Small intestine (tissue), 16 donors: ENCODE results near the gene KTN1. TPM values are rescaled to one million over a fixed set of nuclear protein-coding genes. Genes with fewer than 3 reads are reported as not detected.

Experiments used
- DNase-seq, 2 donors: peaks; one replicate each; pipeline versions ENCODE4 v3.0.0 to v3.0.0-alpha.2; 2013
- FAIRE-seq: peaks from 2 replicates; lab custom pipeline; 2012; peaks lifted over from hg19 to GRCh38; lab: Jason Lieb, UNC
- H3K27ac ChIP-seq, 3 donors: one replicate each; pipeline ENCODE4 v1.5.1; 2013; ENCODE audit warnings: low read length in 2 of 3, mild to moderate bottlenecking in 2 of 3, control low read depth in 1 of 3, inconsistent platforms in 1 of 3, low read depth in 1 of 3, moderate library complexity in 1 of 3
- H3K27me3 ChIP-seq, 3 donors: one replicate each; pipeline ENCODE4 v1.6.1; 2013; ENCODE audit warnings: low read length in 3 of 3, inconsistent platforms in 1 of 3; ENCODE audit not compliant: control insufficient read depth in 3 of 3, insufficient read depth in 3 of 3
- H3K36me3 ChIP-seq, 3 donors: one replicate each; pipeline ENCODE4 v1.6.1; 2013; ENCODE audit warnings: low read length in 3 of 3, inconsistent platforms in 1 of 3, low read depth in 1 of 3, mild to moderate bottlenecking in 1 of 3, moderate library complexity in 1 of 3; ENCODE audit not compliant: control insufficient read depth in 3 of 3, insufficient read depth in 2 of 3
- H3K4me1 ChIP-seq, 3 donors: one replicate each; pipeline ENCODE4 v1.6.1; 2013; ENCODE audit warnings: low read length in 2 of 3, inconsistent platforms in 1 of 3, low read depth in 1 of 3, mild to moderate bottlenecking in 1 of 3, moderate library complexity in 1 of 3; ENCODE audit not compliant: control insufficient read depth in 3 of 3, insufficient read depth in 2 of 3
- H3K4me3 ChIP-seq, 3 donors: one replicate each; pipeline ENCODE4 v1.5.1; 2013; ENCODE audit warnings: low read length in 3 of 3, control low read depth in 1 of 3, inconsistent platforms in 1 of 3, low read depth in 1 of 3, mild to moderate bottlenecking in 1 of 3, moderate library complexity in 1 of 3
- H3K9me3 ChIP-seq, 2 donors: one replicate each; pipeline ENCODE4 v1.6.1; 2013; ENCODE audit warnings: low read depth in 1 of 2, low read length in 1 of 2; ENCODE audit not compliant: control insufficient read depth in 2 of 2, insufficient read depth in 1 of 2
- WGBS, 3 donors: extraction: QIAGEN DNeasy Blood & Tissue Kit; methylation state at CpG; one replicate each; pipeline ENCODE4 v1.1.7; 2013; 5-methylcytosine and 5-hydroxymethylcytosine counted together
- long read RNA-seq, 10 donors: transcript quantifications; one replicate each; lab custom pipeline, GENCODE V29; 2026
- polyA plus RNA-seq, 4 donors: library from polyadenylated mRNA; stranded (reverse) in 3 of 4; unstranded in 1 of 4; fragments of 200-250 nt in 3 of 4; fragments of 120-200 nt in 1 of 4; gene quantifications; one replicate each; pipeline versions ENCODE4 v1.2.1 to v1.2.3, GENCODE V29; 2013
- donor health status: healthy with polysubstance abuse.
- donor health status: control.
- donor health status: control.
- donor health status: Bipolar disorder and iron deficiency.
- donor health status: healthy.

KTN1 gene, protein sequence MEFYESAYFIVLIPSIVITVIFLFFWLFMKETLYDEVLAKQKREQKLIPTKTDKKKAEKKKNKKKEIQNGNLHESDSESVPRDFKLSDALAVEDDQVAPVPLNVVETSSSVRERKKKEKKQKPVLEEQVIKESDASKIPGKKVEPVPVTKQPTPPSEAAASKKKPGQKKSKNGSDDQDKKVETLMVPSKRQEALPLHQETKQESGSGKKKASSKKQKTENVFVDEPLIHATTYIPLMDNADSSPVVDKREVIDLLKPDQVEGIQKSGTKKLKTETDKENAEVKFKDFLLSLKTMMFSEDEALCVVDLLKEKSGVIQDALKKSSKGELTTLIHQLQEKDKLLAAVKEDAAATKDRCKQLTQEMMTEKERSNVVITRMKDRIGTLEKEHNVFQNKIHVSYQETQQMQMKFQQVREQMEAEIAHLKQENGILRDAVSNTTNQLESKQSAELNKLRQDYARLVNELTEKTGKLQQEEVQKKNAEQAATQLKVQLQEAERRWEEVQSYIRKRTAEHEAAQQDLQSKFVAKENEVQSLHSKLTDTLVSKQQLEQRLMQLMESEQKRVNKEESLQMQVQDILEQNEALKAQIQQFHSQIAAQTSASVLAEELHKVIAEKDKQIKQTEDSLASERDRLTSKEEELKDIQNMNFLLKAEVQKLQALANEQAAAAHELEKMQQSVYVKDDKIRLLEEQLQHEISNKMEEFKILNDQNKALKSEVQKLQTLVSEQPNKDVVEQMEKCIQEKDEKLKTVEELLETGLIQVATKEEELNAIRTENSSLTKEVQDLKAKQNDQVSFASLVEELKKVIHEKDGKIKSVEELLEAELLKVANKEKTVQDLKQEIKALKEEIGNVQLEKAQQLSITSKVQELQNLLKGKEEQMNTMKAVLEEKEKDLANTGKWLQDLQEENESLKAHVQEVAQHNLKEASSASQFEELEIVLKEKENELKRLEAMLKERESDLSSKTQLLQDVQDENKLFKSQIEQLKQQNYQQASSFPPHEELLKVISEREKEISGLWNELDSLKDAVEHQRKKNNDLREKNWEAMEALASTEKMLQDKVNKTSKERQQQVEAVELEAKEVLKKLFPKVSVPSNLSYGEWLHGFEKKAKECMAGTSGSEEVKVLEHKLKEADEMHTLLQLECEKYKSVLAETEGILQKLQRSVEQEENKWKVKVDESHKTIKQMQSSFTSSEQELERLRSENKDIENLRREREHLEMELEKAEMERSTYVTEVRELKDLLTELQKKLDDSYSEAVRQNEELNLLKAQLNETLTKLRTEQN (N-terminal part only)
- 100 to 1,000 TPM in 1 of 4 donors, 10 to 100 TPM in 3; 42.9 to 103 (median 67.8) TPM for polyA plus RNA-seq
- long read RNA-seq, donor 1: 0 reads
- long read RNA-seq, donor 2, partial matches to known transcripts: 15 of 15 reads
- long read RNA-seq, donor 2, other reads (novel, unspliced or antisense): 0 of 15 reads
- long read RNA-seq, donor 3, full-length matches to known transcripts: 1 of 31 reads
- long read RNA-seq, donor 3, partial matches to known transcripts: 30 of 31 reads
- long read RNA-seq, donor 3, other reads (novel, unspliced or antisense): 0 of 31 reads
- long read RNA-seq, donor 4: 0 reads
- long read RNA-seq, donor 5, partial matches to known transcripts: 10 of 10 reads
- long read RNA-seq, donor 5, other reads (novel, unspliced or antisense): 0 of 10 reads
- long read RNA-seq, donor 6: 0 reads
- long read RNA-seq, donor 7: 0 reads
- long read RNA-seq, donor 8: 0 reads
- long read RNA-seq, donor 9: 0 reads
- long read RNA-seq, donor 10, partial matches to known transcripts: 47 of 48 reads
- long read RNA-seq, donor 10, other reads (novel, unspliced or antisense): 0 of 48 reads

DNA sequence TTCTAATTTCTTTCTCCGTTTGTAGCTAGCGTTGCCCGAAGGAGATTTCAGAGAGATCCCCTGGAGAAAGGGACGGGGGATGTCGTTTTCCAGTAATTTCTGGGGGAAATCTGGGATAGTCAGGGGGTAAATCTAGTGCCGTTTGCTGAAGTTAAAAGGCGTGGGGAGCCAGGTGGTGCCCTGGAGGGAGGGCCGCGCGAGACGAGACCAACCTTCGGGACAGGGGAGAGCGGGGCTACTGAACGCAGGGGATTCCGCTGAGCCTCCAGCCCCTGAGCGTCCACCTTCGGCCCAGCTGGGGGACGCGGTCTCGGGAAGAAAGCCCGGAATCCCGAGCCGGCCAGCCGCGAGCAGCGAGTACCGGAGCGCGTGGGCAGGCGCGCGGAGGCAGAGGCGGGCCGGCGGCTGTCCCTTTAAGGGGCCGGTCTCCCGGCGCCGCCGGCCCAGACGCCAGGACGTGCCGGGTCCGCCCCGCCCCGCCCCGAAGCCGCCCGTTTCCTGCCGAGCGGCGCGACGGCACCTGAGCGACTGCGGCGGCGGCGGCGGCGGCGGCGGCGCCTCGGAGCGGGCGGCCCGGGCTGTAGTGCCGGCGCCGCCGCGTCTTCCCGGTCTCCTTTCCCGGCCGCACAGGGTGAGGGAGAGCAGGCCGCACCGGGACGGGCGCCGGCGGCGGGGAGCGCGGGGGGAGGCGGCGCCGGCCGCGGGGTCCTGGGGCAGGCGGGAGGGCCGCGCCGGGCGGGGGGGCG, at the start of gene KTN1:
Gene KTN1, plus strand, starts transcription at position 484 of the 746 bp plus-strand sequence. CDS start 31,842 bp downstream, outside the sequence.
- no peak for FAIRE-seq

DNA sequence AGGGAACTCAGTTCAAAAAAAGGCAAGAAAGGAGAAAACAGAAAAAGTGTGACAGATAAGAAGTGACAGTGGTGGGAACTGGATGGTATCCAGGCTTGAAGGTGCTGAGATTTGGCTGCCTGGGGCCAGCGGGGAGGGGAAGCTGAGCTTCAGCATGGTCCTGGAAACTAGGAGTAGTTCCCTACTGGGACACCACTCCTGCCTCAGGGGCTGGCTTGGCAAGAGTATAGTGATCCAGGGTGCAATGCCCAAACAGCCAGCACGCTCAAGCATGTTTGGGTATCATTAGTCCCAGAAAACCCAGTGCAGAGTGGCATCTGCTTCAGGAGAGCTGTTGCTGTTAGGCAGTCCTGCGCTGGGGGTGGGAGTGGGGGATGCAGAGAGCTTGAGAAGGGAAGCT, 49.5 kb upstream of the KTN1 start:
- H3K36me3 ChIP-seq: no peaks in the 10 kb centered on the region
- H3K4me3 ChIP-seq: no peak overlapping the region
- DNase-seq (no peak), FAIRE-seq (no peak)
- no peak overlapping the region for H3K27ac ChIP-seq
- no peaks in the 10 kb centered on the region for H3K27me3 ChIP-seq
- WGBS, 3 donors: 86 to 96% (median 95%) methylated on average over 3 of the region's 3 CpGs
- no peaks in the 10 kb centered on the region for H3K9me3 ChIP-seq
- H3K4me1 ChIP-seq: no peaks in the 10 kb centered on the region

More for the DNA sequence above, at the start of gene KTN1:
- peak; percentile 85 to 94 for DNase-seq
- Histone ChIP-seq H3K4me3 (peak within 1 kb of the TSS; percentile 86 to 100 (median 97)), H3K36me3 (no peaks in the 10 kb centered on the region), H3K4me1 (peaks cover 8 to 12% (median 10%) of the 10 kb centered on the region in 3 donors), H3K27ac (peak within 1 kb of the TSS; percentile 85 to 90 (median 88)), H3K9me3 (no peaks in the 10 kb centered on the region), H3K27me3 (no peaks in the 10 kb centered on the region)
- WGBS, 3 donors: 0 to 1% (median 1%) methylated on average over 28 to 96 of the region's 96 CpGs

DNA sequence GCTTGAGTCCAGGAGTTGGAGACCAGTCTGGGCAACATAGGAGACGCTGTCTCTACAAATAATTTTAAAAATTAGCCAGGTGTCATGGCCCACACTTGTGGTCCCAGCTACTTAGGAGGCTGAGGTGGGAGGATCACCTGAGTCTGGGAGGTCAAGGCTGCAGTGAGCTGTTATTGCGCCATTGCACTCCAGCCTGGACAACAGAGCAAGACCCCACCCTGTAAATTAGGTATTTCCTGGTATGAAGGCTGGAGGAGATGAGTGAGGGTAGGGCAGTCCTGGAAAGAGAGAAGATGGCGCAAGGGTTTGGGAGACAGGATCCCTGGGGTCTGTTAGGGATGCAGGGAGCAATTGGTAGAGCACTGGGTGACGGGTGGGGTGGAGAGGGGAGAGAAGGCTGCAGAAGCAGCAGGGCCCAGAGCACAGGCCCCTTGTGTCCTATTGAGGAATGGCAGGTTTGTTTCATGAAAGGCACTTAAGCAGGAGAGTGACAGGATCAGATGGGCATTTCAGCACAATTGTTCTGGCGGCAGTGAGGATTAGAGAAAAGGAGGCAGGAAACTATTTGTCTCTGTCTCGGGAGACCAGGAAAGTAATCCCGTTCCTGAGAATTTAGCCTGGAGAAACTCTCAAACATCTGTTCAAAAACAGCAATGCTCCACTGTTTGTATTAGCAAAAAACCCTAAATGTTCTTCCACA, 47.2 kb upstream of the KTN1 start:
- H3K9me3 ChIP-seq: no peaks in the 10 kb centered on the region
- no peaks in the 10 kb centered on the region for H3K27me3 ChIP-seq
- no peaks in the 10 kb centered on the region for H3K4me1 ChIP-seq
- no peaks in the 10 kb centered on the region for H3K36me3 ChIP-seq
- H3K4me3 ChIP-seq: no peak overlapping the region
- H3K27ac ChIP-seq: no peak overlapping the region
- FAIRE-seq: no peak
- 83 to 93% (median 86%) methylated on average over 7 of the region's 7 CpGs for WGBS, 3 donors
- no peak for DNase-seq

DNA sequence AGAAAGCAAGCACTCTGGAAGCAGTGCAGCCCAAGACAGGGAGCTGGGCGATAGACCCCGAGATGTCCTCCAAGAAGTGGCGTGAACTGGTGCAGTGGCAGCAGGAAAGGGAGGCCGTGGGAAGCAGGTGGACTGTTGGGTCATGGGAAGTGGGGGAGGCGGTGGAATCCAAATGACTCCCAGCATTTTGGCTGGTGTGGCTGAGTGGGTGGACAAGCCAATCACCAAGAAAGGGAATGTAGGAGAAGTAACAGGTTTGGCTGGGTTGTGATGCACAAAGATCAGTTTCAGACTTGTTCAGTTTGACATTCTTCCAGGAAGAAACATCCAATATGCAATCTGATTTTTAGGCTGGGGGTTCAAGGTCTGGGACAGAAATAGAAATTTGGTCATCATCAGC, 46.0 kb upstream of the KTN1 start:
- 74 to 86% (median 81%) methylated on average over 5 of the region's 5 CpGs for WGBS, 3 donors
- Histone ChIP-seq H3K36me3 (no peaks in the 10 kb centered on the region), H3K9me3 (no peaks in the 10 kb centered on the region), H3K4me3 (no peak overlapping the region), H3K27ac (no peak overlapping the region), H3K27me3 (no peaks in the 10 kb centered on the region), H3K4me1 (no peaks in the 10 kb centered on the region)
- DNase-seq (no peak), FAIRE-seq (no peak)

DNA sequence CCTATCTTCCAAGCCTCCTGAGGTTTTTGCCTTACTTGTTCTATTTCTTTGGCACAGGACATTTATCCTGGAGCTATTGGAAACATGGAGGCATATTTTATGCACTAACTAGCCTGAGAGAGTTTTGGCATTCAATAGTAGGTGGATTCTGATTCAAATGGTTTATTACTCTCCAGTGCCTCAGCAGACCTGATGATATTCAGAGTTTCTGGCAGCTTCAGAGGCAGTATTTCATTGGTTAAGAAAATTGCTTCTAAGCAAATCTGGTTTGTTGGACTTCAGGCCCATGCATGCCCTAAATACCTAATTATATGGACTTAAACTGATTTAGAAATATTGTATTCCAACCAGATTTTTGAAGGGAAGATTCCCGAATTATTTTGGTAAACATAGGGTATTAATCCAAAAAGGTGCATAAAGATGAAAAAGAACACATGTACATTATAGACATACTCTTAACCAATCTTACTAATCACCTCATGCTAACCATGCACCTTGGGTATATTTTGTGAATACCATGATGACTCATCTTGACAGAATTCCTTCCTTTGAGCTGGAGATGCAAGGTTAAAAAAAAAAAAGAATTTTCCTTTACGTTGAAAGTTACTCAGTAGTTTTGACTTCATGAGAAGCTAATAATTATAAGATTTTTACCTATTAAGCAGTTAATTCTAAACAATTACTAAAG, 44.3 kb upstream of the KTN1 start:
- H3K9me3 ChIP-seq: no peaks in the 10 kb centered on the region
- FAIRE-seq (no peak), DNase-seq (no peak)
- H3K27me3 ChIP-seq: no peaks in the 10 kb centered on the region
- H3K36me3 ChIP-seq: no peaks in the 10 kb centered on the region
- H3K27ac ChIP-seq: no peak overlapping the region
- H3K4me1 ChIP-seq: peaks cover 0 to 1% (median 0%) of the 10 kb centered on the region in 3 donors
- H3K4me3 ChIP-seq: no peak overlapping the region
- WGBS, 3 donors: 77 to 85% (median 85%) methylated on average over 2 of the region's 2 CpGs

DNA sequence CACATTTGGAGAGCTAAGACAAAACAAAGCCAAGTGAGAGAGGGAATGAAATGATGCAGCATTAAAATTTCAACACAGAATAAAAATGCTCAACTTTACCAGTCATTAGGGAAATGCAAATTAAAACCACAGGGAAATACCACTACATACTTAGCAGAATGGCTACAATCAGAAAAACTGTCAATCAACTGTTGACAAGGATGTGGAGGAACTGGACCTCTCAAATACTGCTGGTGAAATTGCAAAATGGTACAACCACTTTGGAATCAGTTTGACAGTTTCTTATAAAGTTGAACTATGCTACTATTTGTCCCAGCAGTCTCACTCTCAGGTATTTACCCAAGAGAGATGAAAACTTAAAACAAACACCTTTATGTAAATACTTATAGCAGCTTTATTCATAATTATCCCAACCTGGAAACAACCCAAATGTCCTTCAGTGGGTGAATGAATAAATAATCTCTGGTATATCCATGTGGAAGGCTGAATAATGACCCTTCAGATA, 43.8 kb upstream of the KTN1 start:
- H3K9me3 ChIP-seq: no peaks in the 10 kb centered on the region
- H3K36me3 ChIP-seq: no peaks in the 10 kb centered on the region
- H3K4me3 ChIP-seq: no peak overlapping the region
- H3K27ac ChIP-seq: no peak overlapping the region
- no peaks in the 10 kb centered on the region for H3K27me3 ChIP-seq
- FAIRE-seq (no peak), DNase-seq (no peak)
- H3K4me1 ChIP-seq: peaks cover 0 to 1% (median 0%) of the 10 kb centered on the region in 3 donors
